ENCODE data around the gene ELMO1. TPM values are rescaled to one million over a fixed set of nuclear protein-coding genes. Genes with fewer than 3 reads are reported as not detected.

The ELMO1 gene
- polyA plus RNA-seq, 1 donor (not counting 4 experiments of a cell fraction or from before 2014, with no cell fraction given): not detected

- no peaks in the 10 kb centered on the region for H3K27me3 ChIP-seq (ENCODE audit: control insufficient read depth, extremely low read depth, insufficient read depth, low read length)
- no peak overlapping the region for H3K9ac ChIP-seq (ENCODE audit: control insufficient read depth, extremely low read depth, insufficient read depth, low read length)
- H3K4me3 ChIP-seq (ENCODE audit: control insufficient read depth in 2 of 3, extremely low read depth in 1 of 3, insufficient read depth in 2 of 3, low read depth in 1 of 3, low read length in 3 of 3): no peak overlapping the region
- no peak overlapping the region for H2AFZ ChIP-seq (ENCODE audit: control insufficient read depth, low read length)
- no peaks in the 10 kb centered on the region for H3K4me1 ChIP-seq (ENCODE audit: control insufficient read depth, extremely low read depth, insufficient read depth, low read length)
- H3K79me2 ChIP-seq (ENCODE audit: control insufficient read depth, insufficient read depth, low read length): no peaks in the 10 kb centered on the region
- DNase-seq (ENCODE audit: low read depth, low spot score) (no peak), FAIRE-seq (no peak)
- no peak overlapping the region for H3K27ac ChIP-seq (ENCODE audit: control insufficient read depth, insufficient read depth, low read length)
- H3K4me2 ChIP-seq (ENCODE audit: control insufficient read depth, extremely low read depth, insufficient read depth, low read depth, low read length): no peak overlapping the region
- H4K20me1 ChIP-seq (ENCODE audit: control insufficient read depth, extremely low read depth, insufficient read depth, low read length): no peaks in the 10 kb centered on the region
- TF ChIP-seq EZH2 (IDR thresholded peaks at IDR 0.05; ENCODE audit: low read length): no peak
- TF ChIP-seq CTCF (optimal IDR thresholded peaks at IDR 0.05 in 1 of 3, IDR thresholded peaks at IDR 0.05 in 1 of 3, conservative IDR thresholded peaks at IDR 0.05 in 1 of 3; ENCODE audit: extremely low read depth in 1 of 3, insufficient read depth in 2 of 3, low read length in 3 of 3): no peak
- dilution Hi-C loops (cut with MboI; ENCODE audit: extremely low pct_ligation_motif_present, low sequenced_read_pairs): no loop called here
- H3K9me1 ChIP-seq (ENCODE audit: control insufficient read depth, extremely low read depth, insufficient read depth, low read length): no peaks in the 10 kb centered on the region
- no peaks in the 10 kb centered on the region for H3K36me3 ChIP-seq (ENCODE audit: control insufficient read depth in 2 of 2, extremely low read depth in 1 of 2, insufficient read depth in 2 of 2, low read length in 2 of 2)
- no peaks in the 10 kb centered on the region for H3K9me3 ChIP-seq (ENCODE audit: control insufficient read depth, low read depth, low read length)
Measured at GRCh38 chr7:37356911-37357636, 91.6 kb downstream of the ELMO1 start.

GRCh38 chr7:37354656-37355131, 94.0 kb downstream of the ELMO1 start:
- dilution Hi-C loops (cut with MboI; ENCODE audit: extremely low pct_ligation_motif_present, low sequenced_read_pairs): no loop called here
- no peaks in the 10 kb centered on the region for H3K27me3 ChIP-seq (ENCODE audit: control insufficient read depth, extremely low read depth, insufficient read depth, low read length)
- H3K36me3 ChIP-seq (ENCODE audit: control insufficient read depth in 2 of 2, extremely low read depth in 1 of 2, insufficient read depth in 2 of 2, low read length in 2 of 2): no peaks in the 10 kb centered on the region
- H3K9me3 ChIP-seq (ENCODE audit: control insufficient read depth, low read depth, low read length): no peaks in the 10 kb centered on the region
- no peak overlapping the region for H3K9ac ChIP-seq (ENCODE audit: control insufficient read depth, extremely low read depth, insufficient read depth, low read length)
- no peaks in the 10 kb centered on the region for H3K4me1 ChIP-seq (ENCODE audit: control insufficient read depth, extremely low read depth, insufficient read depth, low read length)
- H2AFZ ChIP-seq (ENCODE audit: control insufficient read depth, low read length): no peak overlapping the region
- no peaks in the 10 kb centered on the region for H3K9me1 ChIP-seq (ENCODE audit: control insufficient read depth, extremely low read depth, insufficient read depth, low read length)
- FAIRE-seq (no peak), DNase-seq (ENCODE audit: low read depth, low spot score) (no peak)
- no peak overlapping the region for H3K4me2 ChIP-seq (ENCODE audit: control insufficient read depth, extremely low read depth, insufficient read depth, low read depth, low read length)
- H3K27ac ChIP-seq (ENCODE audit: control insufficient read depth, insufficient read depth, low read length): no peak overlapping the region
- no peak for TF ChIP-seq CTCF (optimal IDR thresholded peaks at IDR 0.05 in 1 of 3, IDR thresholded peaks at IDR 0.05 in 1 of 3, conservative IDR thresholded peaks at IDR 0.05 in 1 of 3; ENCODE audit: extremely low read depth in 1 of 3, insufficient read depth in 2 of 3, low read length in 3 of 3)
- TF ChIP-seq EZH2 (IDR thresholded peaks at IDR 0.05; ENCODE audit: low read length): no peak
- H3K79me2 ChIP-seq (ENCODE audit: control insufficient read depth, insufficient read depth, low read length): no peaks in the 10 kb centered on the region
- H4K20me1 ChIP-seq (ENCODE audit: control insufficient read depth, extremely low read depth, insufficient read depth, low read length): no peaks in the 10 kb centered on the region
- H3K4me3 ChIP-seq (ENCODE audit: control insufficient read depth in 2 of 3, extremely low read depth in 1 of 3, insufficient read depth in 2 of 3, low read depth in 1 of 3, low read length in 3 of 3): no peak overlapping the region

Measured in keratinocyte (primary cell).